Activated naive CD8-positive, alpha-beta T cell treated with anti-CD3 and anti-CD28 coated beads, Interleukin-2, amount 50 U/mL, for 24 hours (primary cell): ENCODE results near the gene HSP90AA1.
"Not testable (repeated sequence)": the region's sequence is repeated elsewhere in the genome, so short reads cannot be mapped to it uniquely, and the experiment has no call there.

ENCODE experiments used
- ATAC-seq: fragments of 150-1000 bp; cut with Tn5 transposase; one replicate; pipeline ENCODE4 v1.10.0; 2021
- DNase-seq: peaks from one replicate; pipeline ENCODE4 v3.0.0; 2021
- H3K27ac Mint-ChIP-seq: one replicate; pipeline ENCODE4 v1.8.0; 2021; ENCODE audit warnings: mild to moderate bottlenecking, mixed read lengths
- H3K27me3 Mint-ChIP-seq: one replicate; pipeline ENCODE4 v1.8.0; 2021; ENCODE audit warnings: mixed read lengths
- H3K36me3 Mint-ChIP-seq: one replicate; pipeline ENCODE4 v1.8.0; 2021; ENCODE audit warnings: low read depth, mixed read lengths
- H3K4me1 Mint-ChIP-seq: one replicate; pipeline ENCODE4 v1.8.0; 2021; ENCODE audit warnings: mixed read lengths
- H3K4me3 Mint-ChIP-seq: one replicate; pipeline ENCODE4 v1.8.0; 2021; ENCODE audit warnings: mild to moderate bottlenecking, moderate library complexity, mixed read lengths
- H3K9me3 Mint-ChIP-seq: one replicate; pipeline ENCODE4 v1.8.0; 2021; ENCODE audit warnings: mixed read lengths

The HSP90AA1 gene

GRCh38 chr14:102064590-102064989 lies 22.3 kb downstream of the HSP90AA1 start:
- H3K27me3 Mint-ChIP-seq, ATAC-seq, H3K4me1 Mint-ChIP-seq, DNase-seq, H3K36me3 Mint-ChIP-seq, H3K4me3 Mint-ChIP-seq, H3K27ac Mint-ChIP-seq, H3K9me3 Mint-ChIP-seq: not testable (repeated sequence)

DNA sequence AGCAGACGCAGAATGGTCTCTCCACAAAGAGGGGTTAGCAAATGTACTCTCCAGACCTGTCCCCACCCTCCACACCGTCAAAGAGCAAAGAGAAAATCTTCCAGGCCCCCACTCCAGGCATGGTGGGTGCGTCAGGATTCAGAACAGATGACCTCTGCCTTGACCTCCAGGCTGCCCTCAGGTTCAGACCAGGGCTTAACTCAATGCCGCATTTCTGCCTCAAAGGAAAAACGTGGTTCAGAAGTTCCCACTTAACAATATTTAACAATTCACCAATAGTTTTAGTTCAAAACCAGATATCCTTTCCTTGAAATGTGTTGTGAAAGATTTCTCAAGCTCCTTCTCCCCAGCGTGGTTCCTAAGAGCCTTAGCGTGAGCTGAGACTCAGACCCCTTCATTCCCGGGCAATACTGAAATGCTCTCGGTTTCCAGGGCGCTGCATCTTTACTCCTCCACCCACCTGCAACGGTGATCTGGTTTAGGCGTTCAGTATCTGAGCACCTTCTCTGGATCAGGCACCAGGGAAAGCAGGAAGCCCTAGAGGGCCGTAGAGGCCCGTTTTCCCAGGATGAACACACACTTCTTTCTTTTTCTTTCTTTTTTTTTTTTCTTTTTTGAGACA lies 22.9 kb downstream of the HSP90AA1 start:
- no peaks in the 10 kb centered on the region for H3K9me3 Mint-ChIP-seq
- DNase-seq (no peak), ATAC-seq (no peak)
- no peaks in the 10 kb centered on the region for H3K27me3 Mint-ChIP-seq
- peaks cover 6% of the 10 kb centered on the region for H3K4me1 Mint-ChIP-seq
- no peak overlapping the region for H3K27ac Mint-ChIP-seq
- no peaks in the 10 kb centered on the region for H3K36me3 Mint-ChIP-seq
- H3K4me3 Mint-ChIP-seq = no peak overlapping the region

GRCh38 chr14:102063109-102063807 lies 23.6 kb downstream of the HSP90AA1 start:
- no peaks in the 10 kb centered on the region for H3K9me3 Mint-ChIP-seq
- peak; percentile 84 for ATAC-seq
- no peak overlapping the region for H3K4me3 Mint-ChIP-seq
- no peaks in the 10 kb centered on the region for H3K27me3 Mint-ChIP-seq
- H3K27ac Mint-ChIP-seq = no peak overlapping the region
- H3K4me1 Mint-ChIP-seq = peaks cover 10% of the 10 kb centered on the region
- H3K36me3 Mint-ChIP-seq = no peaks in the 10 kb centered on the region
- DNase-seq = peak; percentile 75

DNA sequence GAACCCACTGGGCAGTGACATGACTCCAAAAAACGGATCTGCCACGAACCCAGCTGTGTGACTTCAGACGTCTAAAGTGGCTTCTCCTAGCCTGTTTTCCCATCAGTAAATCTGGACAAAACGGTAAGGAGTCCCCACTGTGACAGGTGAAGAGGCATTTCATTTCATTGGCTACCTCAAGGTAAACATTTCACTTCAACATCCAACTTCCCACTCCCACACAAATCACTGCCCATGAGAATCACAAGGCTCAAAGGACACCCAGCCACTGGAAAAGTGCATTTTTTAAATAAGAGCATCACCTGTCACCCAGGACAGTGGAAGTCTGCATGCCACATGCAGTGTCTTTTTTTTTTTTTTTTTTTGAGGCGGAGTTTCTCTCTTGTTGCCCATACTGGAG lies 27.9 kb downstream of the HSP90AA1 start:
- H3K36me3 Mint-ChIP-seq = peaks cover 5% of the 10 kb centered on the region
- H3K27ac Mint-ChIP-seq = no peak overlapping the region
- ATAC-seq (no peak), DNase-seq (no peak)
- no peak overlapping the region for H3K4me3 Mint-ChIP-seq
- peaks cover 14% of the 10 kb centered on the region for H3K4me1 Mint-ChIP-seq
- H3K9me3 Mint-ChIP-seq = no peaks in the 10 kb centered on the region
- H3K27me3 Mint-ChIP-seq = no peaks in the 10 kb centered on the region

- Mint-ChIP-seq H3K9me3 (no peaks in the 10 kb centered on the region), H3K4me1 (peaks cover 14% of the 10 kb centered on the region), H3K4me3 (no peak overlapping the region), H3K36me3 (peaks cover 9% of the 10 kb centered on the region), H3K27me3 (no peaks in the 10 kb centered on the region), H3K27ac (peak overlapping the region; percentile 50)
- no peak for DNase-seq
- ATAC-seq = no peak
Observed at GRCh38 chr14:102058146-102058545, 28.7 kb downstream of the HSP90AA1 start.

DNA sequence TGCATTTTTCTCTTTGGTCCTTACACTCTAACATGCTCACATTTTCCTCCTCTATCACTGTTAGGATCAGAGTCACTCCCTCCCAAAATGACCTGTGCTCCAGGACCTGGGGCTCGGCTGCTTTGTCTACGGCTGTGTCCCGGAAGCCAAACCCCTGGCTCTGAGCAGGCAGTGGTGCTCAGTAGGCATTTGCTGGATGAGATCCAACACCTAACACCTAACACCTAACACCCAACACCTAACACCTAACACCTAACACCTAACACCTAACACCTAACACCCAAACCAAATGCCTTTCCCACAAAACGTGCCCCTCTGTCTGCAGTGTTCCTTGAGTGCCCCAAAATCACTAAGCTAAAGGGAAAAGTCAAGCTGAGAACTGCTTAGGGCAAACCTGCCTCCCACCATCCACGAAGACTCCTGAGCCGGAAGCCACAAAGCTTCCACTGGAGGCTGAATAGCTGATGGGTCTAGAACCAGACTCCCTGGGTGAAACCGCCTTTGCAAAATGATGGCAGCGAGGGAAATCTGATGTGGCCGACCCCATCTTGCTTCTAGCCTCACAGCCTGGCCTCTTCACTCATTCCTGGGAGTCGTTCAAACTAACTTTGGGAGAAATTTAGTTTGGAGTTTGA lies 29.2 kb downstream of the HSP90AA1 start:
- ATAC-seq (peak; percentile 15), DNase-seq (no peak)
- H3K9me3 Mint-ChIP-seq = no peaks in the 10 kb centered on the region
- H3K4me1 Mint-ChIP-seq = peaks cover 14% of the 10 kb centered on the region
- no peaks in the 10 kb centered on the region for H3K27me3 Mint-ChIP-seq
- H3K4me3 Mint-ChIP-seq = no peak overlapping the region
- peaks cover 12% of the 10 kb centered on the region for H3K36me3 Mint-ChIP-seq
- H3K27ac Mint-ChIP-seq = no peak overlapping the region

- Mint-ChIP-seq H3K4me3 (no peak overlapping the region), H3K27me3 (no peaks in the 10 kb centered on the region), H3K9me3 (no peaks in the 10 kb centered on the region), H3K36me3 (peaks cover 18% of the 10 kb centered on the region), H3K4me1 (peaks cover 14% of the 10 kb centered on the region), H3K27ac (no peak overlapping the region)
- ATAC-seq (no peak), DNase-seq (no peak)
Observed at GRCh38 chr14:102056694-102057442, 30.0 kb downstream of the HSP90AA1 start.

GRCh38 chr14:102055181-102055901 lies 31.5 kb downstream of the HSP90AA1 start:
- ATAC-seq = no peak
- no peak for DNase-seq
- peaks cover 14% of the 10 kb centered on the region for H3K4me1 Mint-ChIP-seq

GRCh38 chr14:102052522-102052921 lies 34.3 kb downstream of the HSP90AA1 start:
- DNase-seq = no peak
- Mint-ChIP-seq H3K4me1 (peaks cover 2% of the 10 kb centered on the region), H3K4me3 (no peak overlapping the region), H3K9me3 (no peaks in the 10 kb centered on the region), H3K36me3 (peaks cover 38% of the 10 kb centered on the region), H3K27me3 (no peaks in the 10 kb centered on the region), H3K27ac (no peak overlapping the region)
- no peak for ATAC-seq

More at GRCh38 chr14:102055181-102055901, 31.5 kb downstream of the HSP90AA1 start:
- Mint-ChIP-seq H3K9me3 (no peaks in the 10 kb centered on the region), H3K27me3 (no peaks in the 10 kb centered on the region), H3K36me3 (peaks cover 27% of the 10 kb centered on the region), H3K27ac (peak overlapping the region; percentile 25), H3K4me3 (no peak overlapping the region)

GRCh38 chr14:102050625-102051024 lies 36.2 kb downstream of the HSP90AA1 start:
- H3K4me3 Mint-ChIP-seq = no peak overlapping the region
- DNase-seq = no peak
- H3K27me3 Mint-ChIP-seq = no peaks in the 10 kb centered on the region
- peaks cover 41% of the 10 kb centered on the region for H3K36me3 Mint-ChIP-seq
- H3K4me1 Mint-ChIP-seq = no peaks in the 10 kb centered on the region
- H3K9me3 Mint-ChIP-seq = no peaks in the 10 kb centered on the region
- no peak overlapping the region for H3K27ac Mint-ChIP-seq
- no peak for ATAC-seq

DNA sequence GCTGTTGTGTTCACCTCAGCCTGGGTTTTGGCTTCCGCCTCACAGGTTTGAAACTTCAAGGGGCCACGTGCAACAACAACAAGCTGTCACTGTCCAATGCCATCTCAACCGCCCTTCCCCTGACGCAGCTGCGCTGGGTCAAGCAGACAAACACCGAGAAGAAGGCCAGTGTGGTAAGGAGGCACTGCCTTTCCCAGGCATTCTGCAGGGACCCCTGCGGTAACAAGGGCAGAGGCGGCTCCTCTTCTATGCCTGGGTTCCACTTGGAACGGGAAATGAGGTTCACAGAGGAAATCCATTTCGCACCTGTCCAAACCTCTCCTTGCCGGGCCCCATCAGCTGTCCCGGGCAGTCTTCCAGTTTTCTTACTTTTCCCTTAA lies 36.8 kb downstream of the HSP90AA1 start:
- H3K27me3 Mint-ChIP-seq = no peaks in the 10 kb centered on the region
- H3K9me3 Mint-ChIP-seq = no peaks in the 10 kb centered on the region
- H3K36me3 Mint-ChIP-seq = peaks cover 38% of the 10 kb centered on the region
- no peaks in the 10 kb centered on the region for H3K4me1 Mint-ChIP-seq
- no peak overlapping the region for H3K4me3 Mint-ChIP-seq
- ATAC-seq = no peak
- DNase-seq = no peak
- no peak overlapping the region for H3K27ac Mint-ChIP-seq

DNA sequence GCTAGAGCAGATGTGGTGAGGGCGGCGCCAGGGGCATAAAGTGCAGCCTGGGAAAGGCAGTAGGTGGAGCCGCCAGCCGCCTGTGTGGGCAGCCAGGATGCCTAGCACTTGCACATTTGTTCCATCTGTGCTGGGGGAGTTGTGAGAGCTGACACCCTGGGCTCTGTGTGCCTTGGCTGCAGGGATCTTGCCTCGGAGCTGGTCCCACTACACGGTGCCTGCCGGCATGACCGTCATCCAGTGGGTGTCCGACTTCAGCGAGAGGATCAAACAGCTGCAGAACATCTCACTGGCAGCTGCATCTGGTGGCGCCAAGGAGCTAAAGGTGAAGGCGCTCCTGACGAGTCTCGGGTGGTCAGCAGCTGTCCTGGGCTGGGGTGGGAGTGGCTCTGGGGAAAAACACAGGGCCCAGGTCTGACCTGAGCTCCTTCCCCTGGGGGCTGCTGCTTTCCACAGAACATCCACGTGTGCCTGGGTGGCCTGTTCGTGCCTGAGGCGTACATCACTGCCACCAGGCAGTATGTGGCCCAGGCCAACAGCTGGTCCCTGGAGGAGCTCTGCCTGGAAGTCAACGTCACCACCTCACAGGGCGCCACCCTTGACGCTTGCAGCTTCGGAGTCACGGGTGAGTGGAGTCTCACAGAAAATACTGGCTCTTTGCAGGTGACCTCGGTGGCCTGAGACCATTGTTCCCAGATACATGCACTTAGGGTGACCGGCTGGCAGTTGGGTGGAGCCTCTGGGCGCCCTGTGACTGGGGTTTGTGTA lies 37.4 kb downstream of the HSP90AA1 start:
- Mint-ChIP-seq H3K27me3 (no peaks in the 10 kb centered on the region), H3K36me3 (peaks cover 39% of the 10 kb centered on the region), H3K4me3 (no peak overlapping the region), H3K27ac (no peak overlapping the region), H3K9me3 (no peaks in the 10 kb centered on the region), H3K4me1 (no peaks in the 10 kb centered on the region)
- no peak for ATAC-seq
- DNase-seq = no peak

GRCh38 chr14:102047808-102048540 lies 38.9 kb downstream of the HSP90AA1 start:
- Mint-ChIP-seq H3K4me1 (no peaks in the 10 kb centered on the region), H3K4me3 (no peak overlapping the region), H3K27ac (no peak overlapping the region), H3K36me3 (peaks cover 42% of the 10 kb centered on the region), H3K27me3 (no peaks in the 10 kb centered on the region), H3K9me3 (no peaks in the 10 kb centered on the region)
- ATAC-seq = no peak
- no peak for DNase-seq
